Measurements from ENCODE around the gene GRB14.

Gene GRB14

DNA sequence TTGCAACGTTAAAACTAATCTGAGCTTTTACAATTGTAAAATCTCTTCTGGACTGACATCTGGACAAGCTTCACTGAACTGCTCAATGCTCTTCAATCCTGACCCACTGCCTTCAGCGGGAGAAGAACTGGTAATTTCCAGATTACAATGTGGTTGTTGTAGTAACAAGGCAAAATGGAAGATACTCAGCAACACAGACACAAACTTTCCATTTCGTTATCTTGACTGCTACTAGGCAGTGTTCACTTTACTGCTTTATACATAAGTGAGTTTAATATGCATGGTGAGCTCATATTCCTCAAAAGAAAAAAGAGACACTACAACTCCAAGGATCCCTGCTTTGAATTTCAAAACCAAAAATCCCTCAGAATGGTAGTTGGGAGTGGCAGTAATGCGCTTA lies 51.9 kb downstream of the GRB14 start:
- H3K27ac ChIP-seq, result no peak overlapping the region
- no peak for TF ChIP-seq ZFX (IDR thresholded peaks at IDR 0.05; ENCODE audit: borderline replicate concordance)
- TF ChIP-seq, protein P1, sequence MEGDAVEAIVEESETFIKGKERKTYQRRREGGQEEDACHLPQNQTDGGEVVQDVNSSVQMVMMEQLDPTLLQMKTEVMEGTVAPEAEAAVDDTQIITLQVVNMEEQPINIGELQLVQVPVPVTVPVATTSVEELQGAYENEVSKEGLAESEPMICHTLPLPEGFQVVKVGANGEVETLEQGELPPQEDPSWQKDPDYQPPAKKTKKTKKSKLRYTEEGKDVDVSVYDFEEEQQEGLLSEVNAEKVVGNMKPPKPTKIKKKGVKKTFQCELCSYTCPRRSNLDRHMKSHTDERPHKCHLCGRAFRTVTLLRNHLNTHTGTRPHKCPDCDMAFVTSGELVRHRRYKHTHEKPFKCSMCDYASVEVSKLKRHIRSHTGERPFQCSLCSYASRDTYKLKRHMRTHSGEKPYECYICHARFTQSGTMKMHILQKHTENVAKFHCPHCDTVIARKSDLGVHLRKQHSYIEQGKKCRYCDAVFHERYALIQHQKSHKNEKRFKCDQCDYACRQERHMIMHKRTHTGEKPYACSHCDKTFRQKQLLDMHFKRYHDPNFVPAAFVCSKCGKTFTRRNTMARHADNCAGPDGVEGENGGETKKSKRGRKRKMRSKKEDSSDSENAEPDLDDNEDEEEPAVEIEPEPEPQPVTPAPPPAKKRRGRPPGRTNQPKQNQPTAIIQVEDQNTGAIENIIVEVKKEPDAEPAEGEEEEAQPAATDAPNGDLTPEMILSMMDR (IDR thresholded peaks at IDR 0.05), result no peak

DNA sequence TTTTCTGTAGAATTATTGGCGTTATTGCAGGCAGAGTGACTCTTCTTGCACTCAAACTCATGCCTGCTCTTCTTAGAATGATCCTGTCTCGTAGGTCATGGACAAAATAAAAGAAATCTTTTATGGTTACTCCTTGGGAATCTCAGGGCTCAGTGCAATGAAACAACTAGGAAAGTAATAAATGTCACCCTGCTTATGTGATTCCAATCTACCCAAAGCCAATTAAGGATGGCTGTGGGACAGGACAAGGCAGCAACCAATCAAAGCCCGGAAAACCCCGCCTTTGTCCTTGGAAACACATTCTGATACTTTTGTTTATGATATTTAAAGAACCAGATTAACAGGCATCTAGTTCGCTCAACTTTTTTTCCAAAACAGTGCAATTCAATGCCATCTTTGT lies 53.0 kb downstream of the GRB14 start:
- peak overlapping the region; percentile 54 for H3K27ac ChIP-seq
- TF ChIP-seq, protein P1 (IDR thresholded peaks at IDR 0.05), result no peak
- no peak for TF ChIP-seq ZFX (IDR thresholded peaks at IDR 0.05; ENCODE audit: borderline replicate concordance)

DNA sequence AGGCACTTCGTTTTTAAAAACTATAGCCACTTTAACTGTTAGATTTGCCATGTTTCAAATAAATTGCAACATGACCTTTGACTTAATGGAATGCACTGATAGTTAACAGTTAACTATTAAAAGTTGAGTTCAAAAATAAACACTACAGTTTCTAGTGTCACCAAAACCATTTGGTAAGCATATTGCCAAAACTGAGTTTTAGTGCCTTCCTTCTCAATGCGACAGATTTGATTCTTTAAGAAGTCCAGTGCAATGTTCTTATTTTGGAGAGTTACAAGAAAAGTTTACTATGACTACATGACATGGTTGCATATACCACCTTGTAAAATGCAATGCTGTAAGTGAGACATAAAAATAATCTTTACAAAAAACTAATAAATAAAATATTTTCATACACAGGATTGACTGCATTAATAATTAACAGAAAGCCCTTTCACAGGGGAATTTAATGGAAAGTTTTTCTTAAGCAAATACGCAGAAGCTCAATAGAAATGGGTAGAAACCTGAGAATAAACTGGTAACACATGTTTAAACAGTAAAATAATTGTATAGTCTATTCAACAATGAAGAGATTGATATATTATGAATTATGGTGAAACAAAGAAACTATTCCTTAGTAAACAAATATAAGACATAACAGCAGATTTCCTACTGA lies 53.8 kb downstream of the GRB14 start:
- no peak for TF ChIP-seq ZFX (IDR thresholded peaks at IDR 0.05; ENCODE audit: borderline replicate concordance)
- TF ChIP-seq, protein P1 (IDR thresholded peaks at IDR 0.05), result no peak
- H3K27ac ChIP-seq, result peak overlapping the region; percentile 54

DNA sequence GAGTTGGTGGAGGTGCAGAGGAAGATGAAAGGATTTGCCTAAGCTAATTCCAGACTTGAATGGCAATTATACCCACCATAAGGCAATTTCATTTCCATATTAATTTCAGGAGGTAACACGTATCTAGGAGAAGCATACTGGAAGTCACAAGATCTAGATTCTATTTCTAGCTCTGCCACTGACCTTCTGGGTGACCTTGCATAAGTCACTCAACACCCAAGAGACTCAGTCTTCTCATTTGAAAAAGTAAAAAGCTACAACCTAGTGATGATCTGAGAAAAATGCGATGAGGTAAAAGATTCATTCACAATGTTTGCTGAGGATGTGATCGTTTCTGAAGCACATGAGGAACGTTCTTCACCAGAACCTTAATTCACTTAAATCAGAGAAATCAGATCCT lies 55.9 kb downstream of the GRB14 start:
- TF ChIP-seq ZFX (IDR thresholded peaks at IDR 0.05; ENCODE audit: borderline replicate concordance), result no peak
- TF ChIP-seq, protein P1 (IDR thresholded peaks at IDR 0.05), result no peak
- no peak overlapping the region for H3K27ac ChIP-seq

DNA sequence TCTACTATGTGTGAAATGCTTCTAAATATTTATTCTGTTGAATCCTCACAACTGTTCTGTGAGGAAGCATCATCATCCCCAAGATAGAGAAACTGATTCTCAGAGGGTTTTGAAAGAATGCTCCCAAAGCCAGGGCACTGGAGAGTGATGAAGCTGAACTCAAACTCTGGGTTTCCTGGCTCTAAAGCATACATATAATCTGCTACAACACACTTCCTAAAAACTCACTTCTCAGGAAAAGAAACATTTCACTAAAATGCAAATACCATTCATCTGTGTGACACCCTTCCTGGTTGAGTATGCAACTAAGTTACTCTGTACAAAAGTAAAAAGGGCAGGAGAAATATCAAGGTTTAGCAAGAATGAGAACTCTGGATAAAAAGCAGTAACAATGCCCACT lies 58.6 kb downstream of the GRB14 start:
- TF ChIP-seq, protein P1 (IDR thresholded peaks at IDR 0.05), result no peak
- TF ChIP-seq ZFX (IDR thresholded peaks at IDR 0.05; ENCODE audit: borderline replicate concordance), result no peak
- no peak overlapping the region for H3K27ac ChIP-seq

DNA sequence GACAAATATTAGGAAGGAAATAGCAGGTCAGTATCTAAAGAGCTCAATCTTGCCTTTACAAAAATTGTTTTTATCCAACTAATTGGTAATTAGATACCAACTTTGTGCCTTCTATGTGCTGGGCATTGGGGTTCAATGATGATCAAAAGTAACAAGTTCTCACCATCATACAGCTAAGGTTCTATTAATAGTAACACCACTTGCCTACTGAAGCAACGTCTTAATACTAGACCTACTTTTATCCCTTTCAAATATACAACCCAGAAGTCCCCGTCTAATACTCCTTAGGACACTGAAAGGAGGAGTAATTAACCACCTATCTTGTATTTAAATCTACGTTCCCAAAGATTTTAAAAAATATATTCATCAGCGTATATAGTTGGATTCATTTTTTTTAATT lies 59.3 kb downstream of the GRB14 start:
- no peak for TF ChIP-seq ZFX (IDR thresholded peaks at IDR 0.05; ENCODE audit: borderline replicate concordance)
- TF ChIP-seq, protein P1 (IDR thresholded peaks at IDR 0.05), result no peak
- H3K27ac ChIP-seq, result no peak overlapping the region

DNA sequence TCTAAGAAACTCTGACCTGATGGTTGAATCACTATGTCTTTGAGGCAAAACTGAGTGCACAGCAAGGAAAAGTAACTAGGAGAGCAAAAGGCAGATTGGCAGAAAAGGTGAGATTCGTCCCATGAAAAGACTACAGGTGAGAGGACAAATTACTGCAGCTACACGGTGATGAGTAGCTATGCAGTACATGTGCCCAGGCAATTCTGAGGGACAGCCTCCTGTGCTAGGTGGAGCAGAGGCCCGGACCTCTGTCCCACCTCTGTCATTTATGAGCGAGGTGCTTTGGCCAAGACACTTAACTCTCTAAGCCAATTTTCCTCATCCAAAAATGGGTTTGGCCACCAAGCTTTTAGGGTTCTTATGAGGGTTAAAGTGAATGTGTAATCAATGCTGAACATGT lies 59.9 kb downstream of the GRB14 start:
- no peak overlapping the region for H3K27ac ChIP-seq
- TF ChIP-seq ZFX (IDR thresholded peaks at IDR 0.05; ENCODE audit: borderline replicate concordance), result no peak
- TF ChIP-seq, protein P1 (IDR thresholded peaks at IDR 0.05), result no peak
